Fibroblast of skin of right quadriceps (primary cell): Measurements from ENCODE around the gene S100A1.
"Not testable (repeated sequence)": the region's sequence is repeated elsewhere in the genome, so short reads cannot be mapped to it uniquely, and the experiment has no call there.

ENCODE experiments used
- DNase-seq: peaks from one replicate; pipeline ENCODE4 v3.0.0-alpha.2; 2013

S100A1 gene

DNA sequence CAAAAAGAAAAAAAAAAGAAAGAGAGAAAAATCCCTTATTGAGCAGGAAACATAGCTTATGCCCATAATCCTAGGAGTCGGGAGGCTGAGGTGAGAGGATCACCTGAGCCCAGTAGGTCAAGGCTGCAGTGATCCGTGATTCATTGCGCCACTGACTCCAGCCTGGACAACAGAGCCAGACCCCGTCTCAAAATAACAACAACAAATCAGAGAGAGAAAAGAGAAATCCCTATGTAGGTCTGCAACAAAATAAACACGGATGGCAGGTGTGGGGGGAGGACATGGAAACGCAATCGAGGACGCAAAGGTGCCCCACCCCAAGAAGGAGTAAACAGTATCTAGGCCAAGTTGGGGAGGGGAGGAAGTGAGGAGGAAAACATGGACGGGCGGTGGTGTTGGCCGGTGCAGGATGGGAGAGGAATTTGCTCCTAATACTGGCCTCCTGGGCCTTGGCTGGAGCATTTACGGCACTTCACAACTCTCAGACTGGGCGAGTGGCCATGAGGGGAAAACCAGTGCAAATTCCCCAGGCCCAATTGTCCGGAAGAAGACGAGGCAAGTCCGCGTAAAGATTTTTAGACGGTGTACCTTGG lies 5.0 kb downstream of the S100A1 start:
- DNase-seq: no peak

DNA sequence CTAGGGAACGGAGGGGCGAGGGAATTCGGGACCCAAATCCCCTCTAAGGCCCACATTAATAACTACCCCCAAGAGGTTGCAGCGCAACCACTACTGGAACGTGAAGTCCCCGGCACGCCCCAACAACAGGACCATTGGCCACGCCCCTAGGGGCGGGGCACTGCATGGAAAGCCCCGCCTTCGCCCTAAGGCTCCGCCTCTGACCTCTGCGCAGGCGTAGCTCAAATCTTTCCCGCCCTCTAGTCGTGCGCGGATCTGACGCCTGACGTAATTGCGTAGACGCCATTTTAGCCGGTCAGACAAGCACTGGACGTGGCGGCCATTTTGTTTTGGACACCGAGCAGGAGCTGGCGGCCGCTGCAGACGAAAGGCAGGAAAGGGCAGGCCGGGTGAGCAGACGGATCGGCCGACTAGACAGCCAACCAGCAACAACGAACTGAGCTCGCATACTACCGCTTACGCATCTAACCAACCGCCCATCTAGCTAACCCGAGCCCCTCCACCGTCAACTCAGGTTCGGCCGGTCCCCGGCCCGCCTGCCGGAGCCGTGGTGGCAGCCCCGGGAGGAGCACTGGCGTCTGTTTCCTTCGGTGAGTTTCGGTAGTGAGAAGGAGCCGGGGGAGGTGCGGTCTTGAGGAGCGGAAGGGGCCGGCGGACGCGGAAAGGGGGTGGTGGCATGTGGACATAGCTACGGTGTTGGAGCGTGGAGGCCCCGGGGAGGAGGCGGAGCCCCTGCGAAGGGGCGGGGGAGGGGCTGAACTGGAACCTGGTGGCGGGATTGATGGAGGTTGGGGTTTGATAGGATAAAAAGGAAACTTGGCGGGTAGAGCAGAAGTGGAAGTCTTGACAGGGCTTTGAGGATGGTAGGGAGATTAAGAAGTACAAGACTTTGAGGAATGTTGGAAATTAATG lies 5.8 kb downstream of the S100A1 start, which contains the start of gene CHTOP:
CHTOP (plus strand) TSS at position 313 of the 912 bp plus-strand sequence. CDS start 2,523 bp downstream, outside the sequence.
- peak; percentile 99 for DNase-seq

DNA sequence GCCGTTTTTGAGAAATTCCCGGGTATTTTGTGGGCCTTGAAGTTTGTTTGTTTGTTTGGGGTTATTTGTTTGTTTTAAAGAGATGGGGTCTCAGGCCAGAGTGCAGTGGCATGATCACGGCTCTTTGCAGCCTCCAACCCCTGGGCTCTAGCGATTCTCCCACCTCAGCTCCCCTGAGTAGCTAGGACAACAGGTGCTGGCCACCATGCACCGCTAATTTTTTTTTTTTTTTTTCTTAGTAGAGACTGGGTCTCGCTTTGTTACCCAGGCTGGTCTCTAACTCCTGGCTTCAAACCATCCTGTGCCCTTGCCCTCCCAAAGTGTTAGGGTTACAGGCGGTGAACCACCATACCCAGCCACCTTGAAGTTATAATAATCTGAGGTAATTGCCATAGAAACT lies 7.6 kb downstream of the S100A1 start:
- no peak for DNase-seq

DNA sequence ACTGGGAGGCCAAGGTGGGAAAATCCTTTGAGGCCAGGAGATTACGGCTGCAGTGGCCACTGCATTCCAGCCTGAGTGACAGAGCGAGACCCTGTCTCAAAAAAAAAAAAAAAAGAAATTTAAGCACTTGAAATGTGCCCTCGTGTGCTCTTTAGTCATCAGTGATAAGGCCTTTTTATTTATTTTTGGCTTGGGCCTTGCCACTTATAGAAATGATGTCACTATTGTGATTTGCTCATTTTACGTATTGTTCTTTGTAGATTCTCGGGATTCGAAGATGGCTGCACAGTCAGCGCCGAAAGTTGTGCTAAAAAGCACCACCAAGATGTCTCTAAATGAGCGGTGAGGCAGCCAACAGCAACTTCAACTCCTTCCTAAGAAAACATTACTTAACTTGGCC lies 8.1 kb downstream of the S100A1 start:
- DNase-seq: no peak

DNA sequence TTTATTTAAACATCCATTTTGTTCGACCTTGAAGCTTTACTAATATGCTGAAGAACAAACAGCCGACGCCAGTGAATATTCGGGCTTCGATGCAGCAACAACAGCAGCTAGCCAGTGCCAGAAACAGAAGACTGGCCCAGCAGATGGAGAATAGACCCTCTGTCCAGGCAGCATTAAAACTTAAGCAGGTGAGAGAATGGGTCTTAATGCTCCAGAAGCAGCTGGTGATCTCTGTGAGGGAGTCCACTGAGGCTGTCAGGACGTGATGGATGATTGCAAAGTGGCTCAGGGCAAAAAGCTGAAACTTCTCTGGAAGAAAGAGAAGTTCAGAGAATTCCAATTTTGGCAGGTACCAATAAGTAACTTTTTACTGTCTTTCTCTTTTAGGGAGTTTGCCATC lies 10.0 kb downstream of the S100A1 start:
- DNase-seq: no peak

DNA sequence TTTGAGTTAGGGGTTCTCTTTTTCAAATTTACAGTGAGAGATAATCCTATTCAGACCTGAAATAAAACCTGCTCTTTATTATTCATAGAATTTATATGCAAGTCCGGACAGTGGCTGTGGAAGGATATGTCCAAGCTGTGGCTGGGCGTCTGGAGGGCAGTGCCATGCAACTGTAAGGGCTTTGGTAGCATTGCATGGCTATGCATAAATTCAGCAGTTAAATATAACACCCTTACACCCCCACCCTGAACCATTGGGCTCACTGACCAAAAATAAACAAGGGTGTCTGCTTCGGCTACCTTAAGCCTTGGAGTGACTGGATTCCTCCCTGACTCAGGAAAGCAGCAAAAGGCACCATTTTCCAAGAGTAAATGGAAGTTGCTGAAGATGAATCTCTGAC lies 11.0 kb downstream of the S100A1 start:
- DNase-seq: no peak

DNA sequence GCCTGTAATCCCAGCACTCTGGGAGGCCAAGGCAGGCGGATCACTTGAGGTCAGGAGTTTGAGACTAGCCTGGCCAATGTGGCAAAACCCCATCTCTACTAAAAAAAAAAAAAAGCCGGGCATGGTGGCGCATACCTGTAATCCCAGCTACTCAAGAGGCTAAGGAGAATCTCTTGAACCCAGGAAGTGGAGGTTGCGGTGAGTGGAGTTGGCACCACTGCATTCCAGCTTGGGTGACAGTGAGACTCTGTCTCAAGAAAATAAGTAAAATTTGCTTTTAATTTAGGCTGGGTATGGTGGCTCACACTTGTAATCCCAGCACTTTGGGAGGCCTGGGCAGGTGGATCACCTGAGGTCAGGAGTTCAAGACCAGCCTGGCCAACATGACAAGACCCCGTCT lies 12.0 kb downstream of the S100A1 start:
- DNase-seq: not testable (repeated sequence)

DNA sequence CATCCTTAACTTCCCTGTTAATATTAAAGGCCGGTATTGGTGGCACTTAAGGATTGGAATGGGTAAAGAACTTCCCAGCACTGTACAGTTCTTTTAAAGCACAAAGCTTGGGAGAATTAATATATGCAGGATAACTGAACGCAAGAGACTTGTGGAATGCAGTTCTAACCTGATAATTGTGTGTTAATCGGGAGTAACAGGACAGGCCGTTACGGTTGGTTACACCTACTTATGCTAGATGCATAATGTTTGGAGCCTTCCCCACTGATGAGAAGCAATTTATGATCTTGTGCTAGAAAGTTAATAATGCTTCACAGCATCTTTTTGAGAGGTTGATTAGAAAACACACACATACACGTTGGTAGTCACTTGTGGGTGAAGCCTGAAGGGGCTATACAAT lies 12.6 kb downstream of the S100A1 start:
- DNase-seq: no peak

DNA sequence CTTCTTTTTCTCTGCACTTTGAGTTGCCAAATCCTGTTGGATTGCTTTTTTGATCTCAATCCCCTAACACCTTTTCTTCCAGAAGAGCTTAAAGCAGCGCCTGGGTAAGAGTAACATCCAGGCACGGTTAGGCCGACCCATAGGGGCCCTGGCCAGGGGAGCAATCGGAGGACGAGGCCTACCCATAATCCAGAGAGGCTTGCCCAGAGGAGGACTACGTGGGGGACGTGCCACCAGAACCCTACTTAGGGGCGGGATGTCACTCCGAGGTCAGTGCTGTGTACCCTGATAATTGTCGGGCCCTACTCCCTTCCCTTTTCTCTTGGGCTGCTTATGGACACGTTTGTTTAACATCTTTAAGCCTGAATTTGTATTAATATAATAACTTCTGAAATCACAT lies 13.9 kb downstream of the S100A1 start:
- no peak for DNase-seq

DNA sequence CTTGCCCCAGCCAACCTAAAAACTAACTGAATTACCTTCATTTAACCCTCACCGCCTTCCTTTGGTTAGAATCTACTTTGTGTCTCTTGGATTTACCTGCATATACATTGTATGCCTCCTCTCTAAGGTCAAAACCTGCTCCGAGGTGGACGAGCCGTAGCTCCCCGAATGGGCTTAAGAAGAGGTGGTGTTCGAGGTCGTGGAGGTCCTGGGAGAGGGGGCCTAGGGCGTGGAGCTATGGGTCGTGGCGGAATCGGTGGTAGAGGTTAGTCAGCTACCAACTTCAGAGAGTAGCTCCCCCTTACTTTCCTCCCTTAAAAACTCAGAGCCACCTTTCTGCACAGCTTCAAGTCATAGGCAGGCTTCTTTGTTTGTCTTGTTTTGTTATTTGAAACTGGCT lies 14.9 kb downstream of the S100A1 start:
- no peak for DNase-seq

DNA sequence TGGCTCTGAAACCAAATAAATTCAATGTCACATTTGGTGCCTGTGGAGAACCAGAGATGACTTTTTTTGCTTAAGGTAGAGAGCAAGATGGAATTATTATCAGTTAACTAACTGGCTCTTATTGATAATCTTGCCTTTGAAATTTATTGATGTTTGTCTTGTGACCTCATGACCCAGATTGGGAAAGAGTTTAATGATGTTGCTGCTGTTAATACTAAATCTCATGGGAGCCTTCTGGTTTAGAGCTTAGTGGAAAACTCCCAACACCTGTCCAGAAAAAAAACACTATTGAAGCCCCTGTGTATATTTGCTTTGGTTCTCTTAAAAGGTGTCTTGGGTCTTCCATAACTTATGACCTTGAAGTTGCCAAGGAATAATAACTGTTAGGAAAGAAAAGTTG lies 15.6 kb downstream of the S100A1 start:
- no peak for DNase-seq

DNA sequence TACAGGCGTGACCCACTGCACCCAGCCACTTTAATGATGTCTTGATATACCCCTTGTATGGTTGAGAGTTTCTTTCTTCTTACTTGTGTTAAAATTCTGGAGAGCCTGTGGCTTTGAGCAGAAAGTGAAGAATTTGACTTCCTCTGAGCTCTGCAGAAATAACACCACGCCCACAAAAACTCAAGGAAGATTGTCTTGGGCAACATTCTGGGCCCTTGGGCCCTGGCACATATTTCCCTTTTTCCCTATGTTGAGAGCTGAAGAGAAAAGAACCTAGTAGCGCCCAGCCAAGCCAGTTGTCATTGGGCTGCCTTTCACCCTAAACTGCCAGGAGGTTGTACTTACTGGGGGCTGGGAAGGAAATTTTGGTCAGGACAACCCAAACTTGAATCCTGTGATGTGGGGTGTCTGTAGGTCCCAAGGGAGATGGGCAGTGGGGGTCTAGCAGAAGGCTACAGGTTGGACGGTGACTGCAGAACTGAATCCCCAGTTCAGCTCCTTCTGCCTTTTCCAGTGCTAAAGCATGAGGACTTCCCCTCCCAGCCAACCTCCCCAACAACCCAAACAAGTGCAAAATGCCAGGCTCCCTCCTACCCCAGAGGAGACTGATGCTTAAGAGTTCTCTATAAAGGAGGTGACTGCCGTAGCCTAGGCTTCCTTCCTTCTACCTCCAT lies 18.6 kb downstream of the S100A1 start:
- no peak for DNase-seq

DNA sequence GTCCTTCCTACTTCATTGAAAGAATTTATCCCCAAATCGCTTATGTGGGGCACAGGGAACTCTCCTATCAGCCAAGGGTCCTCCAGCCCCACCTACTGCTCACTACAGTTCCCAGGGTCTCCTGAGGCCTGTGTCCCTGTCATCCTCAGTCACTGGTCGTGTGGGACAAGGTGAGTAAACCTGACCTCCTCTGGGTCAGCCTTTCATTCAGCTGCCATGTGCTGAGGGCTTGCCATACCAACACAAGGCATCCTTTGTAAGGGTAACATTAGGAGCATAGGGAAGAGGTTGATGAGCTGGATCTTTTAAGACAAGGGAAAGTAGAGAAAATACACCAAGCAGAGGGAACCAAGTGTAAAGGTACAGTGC lies 19.1 kb downstream of the S100A1 start:
- no peak for DNase-seq

DNA sequence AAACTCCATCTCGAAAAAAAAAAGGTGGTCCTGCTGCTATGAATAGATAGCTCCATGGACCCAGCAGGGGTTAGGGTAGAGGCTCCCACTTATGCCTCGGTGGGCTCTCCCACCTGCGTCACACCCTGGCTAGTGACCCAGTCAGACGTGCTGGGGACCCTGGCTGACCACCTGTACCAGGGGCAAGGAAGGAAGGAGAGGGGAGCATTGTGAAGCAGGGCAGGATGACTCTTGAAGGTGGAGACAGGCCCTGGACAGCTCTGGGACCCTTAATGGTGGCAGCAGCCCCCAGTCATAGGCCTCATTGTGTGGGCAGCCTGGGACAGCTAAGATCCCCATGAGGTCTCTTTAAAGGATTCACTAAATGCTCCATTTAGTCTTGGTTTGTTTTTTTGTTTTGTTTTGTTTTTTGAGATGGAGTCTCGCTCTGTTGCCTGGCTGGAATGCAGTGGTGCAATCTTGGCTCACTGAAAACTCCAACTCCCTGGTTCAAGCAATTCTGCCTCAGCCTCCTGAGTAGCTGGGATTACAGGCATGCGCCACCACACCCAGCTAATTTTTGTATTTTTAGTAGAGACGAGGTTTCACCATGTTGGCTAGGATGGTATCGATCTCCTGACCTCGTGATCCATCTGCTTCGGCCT lies 19.9 kb downstream of the S100A1 start:
- no peak for DNase-seq

DNA sequence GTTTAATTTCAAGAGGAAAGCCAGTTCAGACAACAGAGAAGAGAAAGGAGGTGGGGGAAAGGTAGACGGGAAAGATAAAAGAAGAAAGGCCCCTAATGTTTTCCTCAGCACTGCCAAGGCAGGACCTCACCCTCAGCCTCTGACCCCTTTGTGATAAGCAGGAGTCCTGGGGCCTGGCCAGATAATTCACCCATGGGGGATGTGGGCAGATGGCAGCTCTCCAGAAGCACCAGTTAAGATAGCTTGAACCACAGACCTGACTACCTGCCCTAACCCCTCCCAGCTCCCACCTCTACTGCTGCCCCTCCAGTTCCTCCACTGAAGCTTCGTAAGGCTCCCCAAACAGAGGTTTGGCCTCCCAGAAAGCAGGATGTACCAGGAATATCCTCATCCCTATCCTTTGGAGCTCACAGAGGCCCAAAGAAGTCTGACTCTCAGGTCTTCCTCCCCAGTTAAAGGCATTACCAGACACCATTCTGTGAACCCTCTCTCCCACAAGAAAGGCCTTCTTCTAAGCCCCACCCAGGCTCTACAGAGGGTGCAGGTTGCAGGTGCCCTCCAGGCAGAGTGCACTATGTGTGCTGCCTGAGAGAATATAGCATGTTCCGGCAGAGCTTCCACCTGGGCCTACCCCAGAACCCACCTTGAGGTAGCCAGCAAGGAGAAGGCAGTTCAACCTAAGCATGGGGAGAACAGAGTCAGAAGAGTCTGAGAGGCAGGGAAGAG lies 21.1 kb downstream of the S100A1 start:
- no peak for DNase-seq

DNA sequence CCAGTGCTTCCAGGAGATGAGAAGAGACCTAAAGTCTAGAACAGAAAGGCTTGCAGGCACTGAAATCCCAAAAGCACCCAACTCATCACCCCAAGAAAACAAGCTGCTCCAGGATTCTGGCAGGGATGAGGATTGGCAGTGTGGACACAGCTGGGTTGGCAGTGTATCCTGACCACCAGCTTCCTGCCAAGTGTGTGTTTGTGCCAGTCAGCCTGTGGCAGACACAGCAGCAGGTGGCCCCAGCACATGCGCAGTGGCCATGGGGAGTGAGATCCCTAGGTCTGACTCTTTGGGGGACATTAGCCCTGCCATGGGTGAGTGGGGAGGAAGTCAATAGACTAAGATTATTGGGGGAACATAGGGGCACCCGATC lies 21.6 kb downstream of the S100A1 start:
- DNase-seq: no peak

DNA sequence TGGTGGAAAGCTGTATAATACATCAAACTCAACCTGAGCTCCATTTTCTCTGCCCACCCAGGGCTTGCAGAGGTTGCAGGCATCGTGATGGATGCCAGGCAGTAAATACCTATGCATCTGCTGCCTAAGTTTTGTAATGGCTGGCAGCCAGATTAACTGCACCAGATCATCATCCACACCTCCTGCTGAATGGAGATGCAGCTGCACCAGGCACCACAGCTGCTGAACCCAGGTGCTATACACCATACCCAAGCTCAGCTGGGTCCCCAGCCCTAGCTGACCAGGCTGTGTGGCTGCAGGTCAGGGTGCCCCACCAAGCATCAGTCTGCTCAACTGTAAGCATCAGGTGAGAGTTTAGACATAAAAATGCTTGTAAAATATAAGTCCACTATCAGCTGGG lies 23.5 kb downstream of the S100A1 start:
- DNase-seq: no peak

DNA sequence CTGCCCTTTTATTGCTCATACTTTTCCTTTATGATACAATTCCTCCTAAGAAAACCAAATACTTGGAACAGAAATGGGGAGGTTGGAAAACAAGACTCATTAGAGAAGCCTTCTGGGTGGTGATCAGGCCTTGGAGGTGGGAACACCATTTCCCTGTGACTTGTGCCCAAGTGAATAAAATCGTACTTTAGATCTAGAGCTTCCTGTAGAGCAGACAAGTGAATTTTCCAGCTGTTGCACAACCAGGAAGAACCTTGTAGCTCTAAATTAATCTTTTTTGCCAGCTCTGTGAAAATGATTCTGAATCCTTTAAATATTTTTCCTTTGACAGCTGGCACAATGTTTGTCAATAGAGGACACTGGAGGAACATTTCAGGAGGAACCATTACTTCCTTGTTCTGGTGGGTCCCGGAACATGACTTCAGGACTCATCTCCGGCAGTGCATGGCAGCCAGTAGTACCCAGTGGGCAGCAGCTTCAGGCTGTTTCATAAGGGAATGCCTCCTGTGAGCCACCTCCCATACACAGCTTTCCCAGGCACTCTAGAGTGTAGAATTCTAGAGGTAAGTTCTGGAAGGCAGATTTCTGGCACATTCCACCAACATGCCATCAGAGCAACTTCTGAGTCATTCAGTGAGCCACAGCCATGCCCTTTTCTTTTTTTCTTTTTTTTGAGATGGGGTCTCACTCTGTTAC lies 24.7 kb downstream of the S100A1 start:
- peak; percentile 51 for DNase-seq

DNA sequence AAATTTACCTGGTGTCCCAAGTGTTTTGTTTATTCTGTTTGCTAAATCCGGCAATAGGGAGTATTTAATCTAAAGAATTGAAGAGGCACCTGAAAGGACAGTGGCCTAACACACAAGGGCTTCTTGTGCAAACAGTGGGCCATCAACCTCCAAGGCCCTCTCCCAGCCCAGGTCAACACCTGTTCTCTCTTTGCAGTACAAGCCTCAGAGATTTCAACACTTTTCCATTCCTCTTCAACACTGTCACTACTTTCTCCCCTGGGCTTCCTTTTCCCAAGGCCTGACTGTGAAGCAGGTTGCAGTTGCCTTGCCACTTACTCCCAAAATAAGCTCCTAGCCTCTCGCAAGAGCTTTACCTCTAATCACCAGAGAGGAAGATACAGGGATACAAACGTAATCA lies 27.1 kb downstream of the S100A1 start:
- no peak for DNase-seq

DNA sequence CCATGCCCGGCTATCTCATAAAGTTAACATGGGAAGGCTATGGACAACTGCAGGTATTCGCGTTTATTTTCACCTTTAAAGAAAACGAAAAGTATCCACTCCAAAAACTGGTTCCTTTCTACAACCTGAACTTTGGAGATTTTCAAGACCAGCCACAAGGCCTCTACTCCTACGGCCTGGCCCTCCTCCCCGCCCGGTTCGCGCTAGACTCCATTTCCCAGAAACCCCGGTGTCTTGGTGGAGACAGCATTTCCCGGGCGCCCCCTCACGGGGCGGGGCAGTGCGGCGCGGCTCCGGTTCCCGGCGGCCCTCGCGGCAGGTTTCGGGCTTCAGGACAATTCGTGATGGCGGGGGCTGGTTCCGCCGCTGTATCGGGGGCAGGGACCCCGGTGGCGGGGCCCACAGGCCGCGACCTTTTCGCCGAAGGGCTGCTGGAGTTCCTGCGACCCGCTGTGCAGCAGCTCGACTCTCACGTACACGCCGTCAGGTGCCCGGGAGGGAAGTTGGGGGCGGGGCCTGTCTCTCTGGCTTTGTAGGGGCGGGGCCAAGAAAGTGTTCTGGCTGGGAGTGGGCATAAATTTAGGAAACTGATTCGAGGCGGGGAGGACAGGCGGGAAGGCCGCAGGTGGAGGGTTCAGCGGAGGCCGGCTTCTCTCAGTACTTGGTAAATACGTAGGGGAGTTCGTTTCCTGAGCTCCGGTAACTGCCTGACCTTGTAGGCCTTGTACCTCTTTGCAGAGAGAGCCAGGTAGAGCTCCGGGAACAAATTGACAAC lies 30.4 kb downstream of the S100A1 start, which contains the start of gene SNAPIN:
SNAPIN (plus strand) TSS at position 304 of the 775 bp plus-strand sequence; CDS start at position 345, 41 bp downstream.
- DNase-seq: peak; percentile 87

DNA sequence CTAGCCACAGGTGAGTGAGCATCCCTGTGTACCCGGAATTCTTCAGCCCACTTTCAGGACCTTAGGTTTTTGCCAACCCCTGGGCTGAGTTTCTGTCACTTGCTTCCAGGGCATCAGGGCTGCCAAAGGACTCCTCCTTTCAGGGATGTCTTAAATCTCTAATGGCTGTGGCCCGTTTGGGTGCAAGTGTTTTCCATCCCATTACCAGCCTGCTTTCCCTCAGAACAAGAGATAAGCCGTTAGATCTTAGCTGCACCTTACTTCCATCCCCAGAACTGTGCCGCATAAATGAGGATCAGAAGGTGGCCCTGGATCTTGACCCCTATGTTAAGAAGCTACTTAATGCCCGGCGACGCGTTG lies 30.9 kb downstream of the S100A1 start:
- DNase-seq: no peak
